HG03460 (cell line): Measurements from ENCODE around the gene OR9Q1.
"Not testable (repeated sequence)": the region's sequence is repeated elsewhere in the genome, so short reads cannot be mapped to it uniquely, and the experiment has no call there.

ENCODE experiments used
- ATAC-seq: cut with Tn5 transposase; IDR thresholded peaks from one replicate; pipeline ENCODE4 v1.9.1; 2021; ENCODE audit not compliant: unreplicated experiment

Gene OR9Q1

GRCh38 chr11:58125469-58125868 is 101.8 kb downstream of the OR9Q1 start, which contains the start of gene OR9I1:
Gene OR9I1 (minus strand): TSS chr11:58125530. CDS start chr11:58119444, 6,086 bp downstream.
- ATAC-seq, result no peak

GRCh38 chr11:58127350-58127749 is 103.7 kb downstream of the OR9Q1 start:
- ATAC-seq, result no peak

- ATAC-seq, result no peak
Measured at GRCh38 chr11:58133309-58134076, 109.8 kb downstream of the OR9Q1 start.

GRCh38 chr11:58134151-58134550 is 110.5 kb downstream of the OR9Q1 start:
- no peak for ATAC-seq

- ATAC-seq, result no peak
Measured at GRCh38 chr11:58135171-58135570, 111.5 kb downstream of the OR9Q1 start.

- no peak for ATAC-seq
Measured at GRCh38 chr11:58142761-58143160, 119.1 kb downstream of the OR9Q1 start.

GRCh38 chr11:58152781-58153180 is 129.1 kb downstream of the OR9Q1 start:
- ATAC-seq, result no peak

GRCh38 chr11:58164389-58164788 is 140.7 kb downstream of the OR9Q1 start:
- no peak for ATAC-seq

- no peak for ATAC-seq
Measured at GRCh38 chr11:58164990-58165389, 141.3 kb downstream of the OR9Q1 start.

GRCh38 chr11:58165504-58166106 is 141.9 kb downstream of the OR9Q1 start:
- no peak for ATAC-seq

- no peak for ATAC-seq
Measured at GRCh38 chr11:58177409-58178054, 153.9 kb downstream of the OR9Q1 start.

GRCh38 chr11:58178444-58178843 is 154.8 kb downstream of the OR9Q1 start:
- ATAC-seq, result no peak

GRCh38 chr11:58179648-58180047 is 156.0 kb downstream of the OR9Q1 start:
- no peak for ATAC-seq

GRCh38 chr11:58186938-58187337 is 163.3 kb downstream of the OR9Q1 start:
- no peak for ATAC-seq

GRCh38 chr11:58188770-58189169 is 165.1 kb downstream of the OR9Q1 start, which contains the start of gene OR9Q2:
Gene OR9Q2 (plus strand): TSS chr11:58189070. CDS start chr11:58190491, 1,421 bp downstream.
- no peak for ATAC-seq

- ATAC-seq, result no peak
Measured at GRCh38 chr11:58192229-58192628, 168.5 kb downstream of the OR9Q1 start.

- no peak for ATAC-seq
Measured at GRCh38 chr11:58193391-58193790, 169.7 kb downstream of the OR9Q1 start.

- no peak for ATAC-seq
Measured at GRCh38 chr11:58195939-58196338, 172.3 kb downstream of the OR9Q1 start.

- no peak for ATAC-seq
Measured at GRCh38 chr11:58199271-58199670, 175.6 kb downstream of the OR9Q1 start.

- ATAC-seq, result no peak
Measured at GRCh38 chr11:58204042-58204441, 180.4 kb downstream of the OR9Q1 start, which contains the start of gene OR1S2. Gene OR1S2 (minus strand): TSS chr11:58204142. CDS start chr11:58204142, 0 bp downstream.

- ATAC-seq, result not testable (repeated sequence)
Measured at GRCh38 chr11:58212420-58212819, 188.7 kb downstream of the OR9Q1 start, which contains the start of gene OR1S1. Gene OR1S1 (plus strand): TSS chr11:58212720.

GRCh38 chr11:58216476-58216875 is 192.8 kb downstream of the OR9Q1 start:
- no peak for ATAC-seq
